ENCODE data around the gene TMEM176B. TPM values are rescaled to one million over a fixed set of nuclear protein-coding genes. Genes with fewer than 3 reads are reported as not detected.

TMEM176B gene
- total and polyA plus RNA-seq, 7 donors = 47.4 to 246 (median 52.3) TPM

GRCh38 chr7:150823043-150823442 is 22.9 kb upstream of the TMEM176B start:
- no peaks in the 10 kb centered on the region for H3K4me1 ChIP-seq

GRCh38 chr7:150820578-150821198 is 20.5 kb upstream of the TMEM176B start:
- Histone ChIP-seq H3K4me3 (no peak overlapping the region), H3K27me3 (no peaks in the 10 kb centered on the region), H3K27ac (no peak overlapping the region), H3K36me3 (no peaks in the 10 kb centered on the region), H3K4me1 (no peaks in the 10 kb centered on the region), H3K9me3 (peaks cover 0 to 9% (median 0%) of the 10 kb centered on the region in 4 donors)
- DNase-seq = no peak
- TF ChIP-seq CTCF (IDR thresholded peaks at IDR 0.05) (no peak), POLR2AphosphoS5 (IDR thresholded peaks at IDR 0.05) (no peak), POLR2A (IDR thresholded peaks at IDR 0.05) (no peak), EP300 (IDR thresholded peaks at IDR 0.05) (no peak)
- intact Hi-C loops (cut with DNase I) = no loop called here
- WGBS, 2 donors = 84 to 95% methylated on average over 7 of the region's 7 CpGs

More at GRCh38 chr7:150823043-150823442, 22.9 kb upstream of the TMEM176B start:
- Histone ChIP-seq H3K36me3 (no peaks in the 10 kb centered on the region), H3K4me3 (no peak overlapping the region), H3K27ac (no peak overlapping the region), H3K27me3 (no peaks in the 10 kb centered on the region), H3K9me3 (no peaks in the 10 kb centered on the region)
- no peak for DNase-seq
- TF ChIP-seq POLR2AphosphoS5 (IDR thresholded peaks at IDR 0.05) (no peak), POLR2A (IDR thresholded peaks at IDR 0.05) (no peak), EP300 (IDR thresholded peaks at IDR 0.05) (no peak), CTCF (IDR thresholded peaks at IDR 0.05) (no peak)
- WGBS, 2 donors = 93 to 94% methylated on average over 8 of the region's 8 CpGs
- intact Hi-C loops (cut with DNase I) = no loop called here

DNA sequence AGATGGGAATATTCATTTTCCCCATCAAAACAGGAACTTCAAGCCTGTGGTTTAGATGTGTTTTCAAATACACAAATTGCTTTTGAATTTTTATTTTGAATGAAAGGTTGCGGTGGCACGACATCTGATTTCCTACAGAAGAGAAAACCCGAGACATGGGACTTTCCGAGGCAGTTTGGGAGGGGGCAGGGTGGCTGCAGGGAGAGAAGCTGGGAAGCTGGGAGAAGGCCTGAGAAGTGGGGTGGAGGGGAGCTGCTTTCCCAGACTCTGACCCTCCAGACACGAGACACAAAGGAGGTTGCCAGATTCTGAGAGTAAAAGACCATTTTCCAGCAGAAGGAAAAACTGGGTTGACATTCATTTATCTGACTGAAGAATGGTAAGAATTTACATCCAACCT is 20.0 kb upstream of the TMEM176B start:
- no peak for TF ChIP-seq POLR2A (IDR thresholded peaks at IDR 0.05)
- TF ChIP-seq CTCF (IDR thresholded peaks at IDR 0.05) = no peak
- TF ChIP-seq POLR2AphosphoS5 (IDR thresholded peaks at IDR 0.05) = no peak
- TF ChIP-seq EP300 (IDR thresholded peaks at IDR 0.05) = no peak
- Histone ChIP-seq H3K9me3 (peaks cover 0 to 10% (median 0%) of the 10 kb centered on the region in 4 donors), H3K4me1 (no peaks in the 10 kb centered on the region), H3K36me3 (no peaks in the 10 kb centered on the region), H3K4me3 (no peak overlapping the region), H3K27ac (no peak overlapping the region), H3K27me3 (no peaks in the 10 kb centered on the region)
- 65 to 73% methylated on average over 5 of the region's 5 CpGs for WGBS, 2 donors
- intact Hi-C loops (cut with DNase I) = no loop called here
- DNase-seq = no peak

GRCh38 chr7:150818971-150819370 is 18.8 kb upstream of the TMEM176B start:
- H3K9me3 ChIP-seq = peaks cover 0 to 10% (median 0%) of the 10 kb centered on the region in 4 donors
- H3K36me3 ChIP-seq = no peaks in the 10 kb centered on the region
- TF ChIP-seq POLR2AphosphoS5 (IDR thresholded peaks at IDR 0.05) = no peak
- no peak for TF ChIP-seq POLR2A (IDR thresholded peaks at IDR 0.05)
- TF ChIP-seq CTCF (IDR thresholded peaks at IDR 0.05) = no peak
- TF ChIP-seq EP300 (IDR thresholded peaks at IDR 0.05) = no peak
- no peak overlapping the region for H3K4me3 ChIP-seq
- intact Hi-C loops (cut with DNase I) = no loop called here
- no peak for DNase-seq
- H3K27me3 ChIP-seq = no peaks in the 10 kb centered on the region
- H3K27ac ChIP-seq = no peak overlapping the region
- 75 to 86% methylated on average over 2 of the region's 2 CpGs for WGBS, 2 donors
- no peaks in the 10 kb centered on the region for H3K4me1 ChIP-seq
